Heart left ventricle (tissue), 13 donors: ENCODE data around the gene RPL39L.

Experiments
- CTCF ChIP-seq, 12 donors: fragments of 200-600 bp; sonication (generic) in 4 of 12; IDR thresholded peaks; one replicate each; pipeline versions ENCODE4 v1.5.0 to v1.8.0; 2018 to 2022; ENCODE audit warnings: antibody characterized with exemption in 12 of 12, mild to moderate bottlenecking in 5 of 12
- POLR2A ChIP-seq, 2 donors: fragments of 450-650 bp; IDR thresholded peaks; one replicate each; pipeline ENCODE4 v1.6.1; 2017; ENCODE audit warnings: antibody characterized with exemption in 2 of 2, mild to moderate bottlenecking in 2 of 2, moderate library complexity in 2 of 2
- donor health status: ischemic (EF 13 %, LVEDD 7.1; RV severe dilation, severe dysfunction).
- donor health status: DM: no; HTN: yes; CAD: no.
- donor health status: DM: no; HTN: no; CAD: no.
- donor health status: ischemic (EF 25% LVEDD 6.9; RV normal size, moderate dysfunction).
- donor health status: ischemic (EF 25% LVEDD 5.7; RV mildly dilated, moderate dysfunction).
- donor health status: ischemic (EF 35%, LVEDD 5.7; RV mildly dilated, moderate dysfunction).
- donor health status: nonischemic (EF 11% LVEDD 7.7; RV severe dilation, severe dysfunction).
- donor health status: DM: yes; HTN: yes; CAD: no.
- donor health status: PGD.
- donor health status: ischemic (EF 29% LVEDD 5.4; RV normal size, mild dysfunction).
- donor health status: nonischemic (EF 23%, LVEDD 6.1; RV moderate dilation, normal function).

GRCh38 chr3:187085933-187086332 is 53.4 kb downstream of the RPL39L start:
- no peak for TF ChIP-seq CTCF (IDR thresholded peaks at IDR 0.05)
- TF ChIP-seq POLR2A (IDR thresholded peaks at IDR 0.05): no peak
